HG02884 (cell line): ENCODE results near the gene CDKN2AIP.
"Not testable (repeated sequence)": the region's sequence is repeated elsewhere in the genome, so short reads cannot be mapped to it uniquely, and the experiment has no call there.

Experiments
- ATAC-seq: cut with Tn5 transposase; IDR thresholded peaks from one replicate; pipeline ENCODE4 v1.9.1; 2021; ENCODE audit warnings: mild to moderate bottlenecking, moderate library complexity; ENCODE audit not compliant: unreplicated experiment

Gene CDKN2AIP

DNA sequence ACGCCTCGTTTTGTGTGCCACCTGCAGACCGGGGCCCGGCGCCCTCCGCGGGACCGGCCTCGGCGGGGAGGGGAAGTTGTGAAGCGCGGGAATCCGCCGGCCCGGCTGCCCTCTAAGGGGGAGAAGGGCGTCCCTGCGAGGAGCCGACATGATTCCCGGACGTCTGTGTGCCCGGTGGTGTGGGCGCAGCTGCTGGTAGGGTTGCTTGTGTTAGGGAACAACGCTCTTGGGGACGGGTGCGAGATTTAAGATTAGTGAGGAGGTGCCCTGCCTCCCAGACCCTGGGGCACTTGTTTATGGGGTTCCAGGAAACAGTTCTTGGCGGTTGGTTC, 627 bp downstream of the CDKN2AIP start:
- ATAC-seq: peak; percentile 19

DNA sequence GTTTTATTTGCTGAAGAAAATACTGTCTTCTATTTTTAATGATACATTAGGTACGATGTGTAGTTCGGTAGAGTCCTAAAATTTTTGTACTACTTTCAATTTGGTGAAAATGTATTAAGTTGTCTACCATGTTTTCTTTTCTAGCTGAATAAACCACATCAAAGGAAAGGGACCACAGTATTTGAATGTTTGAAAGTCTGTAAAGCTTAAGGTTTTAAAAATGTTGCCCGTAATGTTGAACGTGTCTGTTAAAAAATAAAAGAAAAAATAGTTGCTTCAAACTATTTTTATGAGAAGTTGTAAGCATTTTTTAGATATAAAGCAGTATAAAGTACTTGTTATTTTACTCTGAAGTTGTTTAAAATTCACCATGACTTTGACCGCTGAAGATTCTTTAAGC, 3.2 kb downstream of the CDKN2AIP start:
- no peak for ATAC-seq

DNA sequence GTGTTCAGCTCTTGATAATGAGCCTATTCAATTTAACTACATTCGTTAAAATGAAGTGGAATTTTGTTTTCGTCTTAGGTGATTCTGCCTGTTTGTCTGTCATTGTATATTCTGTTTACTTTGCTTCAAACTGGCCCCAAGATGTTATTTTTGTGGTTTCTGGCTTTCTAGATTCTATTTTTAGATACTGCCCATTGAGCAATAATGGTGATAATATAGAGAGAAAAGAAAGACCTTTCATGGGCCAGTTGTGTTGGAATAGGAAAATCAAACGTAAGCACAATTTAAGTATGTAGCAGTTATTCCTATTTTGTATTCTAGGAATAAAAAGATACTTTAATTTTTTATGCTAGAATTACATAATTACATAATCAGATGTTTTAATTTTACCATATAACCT, 4.0 kb downstream of the CDKN2AIP start:
- ATAC-seq: no peak

DNA sequence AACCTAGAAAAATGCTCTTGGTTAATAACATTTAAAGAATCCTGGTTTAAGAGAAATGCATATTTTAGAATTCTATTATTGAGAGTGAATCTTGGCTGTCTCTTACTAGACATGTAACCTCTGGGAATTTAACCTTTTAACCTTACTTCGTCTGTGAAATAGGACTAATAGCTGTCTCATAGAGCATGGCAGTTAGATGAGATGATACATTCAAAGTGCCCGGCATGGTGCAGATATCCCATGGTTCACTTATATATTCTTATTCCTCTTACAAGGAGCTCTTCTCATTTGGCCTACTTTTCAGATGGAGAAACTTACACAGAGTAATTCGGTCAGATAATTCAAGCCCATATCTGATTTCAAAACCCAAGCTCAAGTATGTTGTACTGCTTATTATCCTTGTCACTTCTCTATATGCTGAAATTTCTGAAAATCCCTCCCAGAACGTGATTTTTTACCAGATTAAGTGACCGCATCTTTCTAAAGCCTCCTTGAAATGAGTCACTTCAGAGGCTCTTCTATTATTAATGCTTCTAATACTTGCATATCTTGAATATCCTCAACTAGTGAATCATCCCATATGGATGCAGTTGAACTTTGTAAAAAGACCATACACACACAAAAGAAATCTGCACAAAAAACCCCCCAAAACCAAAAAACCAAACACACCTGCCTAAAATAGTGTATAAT, 4.9 kb downstream of the CDKN2AIP start:
- no peak for ATAC-seq

DNA sequence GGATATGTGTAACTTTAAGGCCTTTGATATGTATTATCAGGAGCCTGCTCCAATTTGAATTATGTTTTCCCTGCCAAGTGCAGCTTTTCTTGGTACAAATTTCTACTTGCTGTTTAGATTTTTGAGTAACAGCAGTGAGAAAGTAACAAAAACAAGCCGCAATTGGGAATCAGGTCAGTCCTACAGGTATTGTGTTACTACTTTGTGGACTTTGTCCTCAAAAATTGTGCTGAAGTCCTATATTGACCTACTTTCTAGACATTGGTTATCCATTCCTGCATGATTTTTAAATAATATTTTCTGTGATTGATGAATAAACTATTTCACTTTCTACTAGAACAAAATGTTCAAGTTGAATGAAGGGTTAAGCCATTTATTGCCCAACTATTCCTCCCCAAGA, 5.7 kb downstream of the CDKN2AIP start:
- no peak for ATAC-seq

- no peak for ATAC-seq
These were observed 11.2 kb downstream of the CDKN2AIP start for GRCh38 chr4:183455431-183456195.

- ATAC-seq: no peak
These were observed 13.6 kb downstream of the CDKN2AIP start for GRCh38 chr4:183458005-183458404.

- not testable (repeated sequence) for ATAC-seq
These were observed 19.6 kb downstream of the CDKN2AIP start for GRCh38 chr4:183463903-183464619.

GRCh38 chr4:183465879-183466278, 21.4 kb downstream of the CDKN2AIP start:
- ATAC-seq: not testable (repeated sequence)

DNA sequence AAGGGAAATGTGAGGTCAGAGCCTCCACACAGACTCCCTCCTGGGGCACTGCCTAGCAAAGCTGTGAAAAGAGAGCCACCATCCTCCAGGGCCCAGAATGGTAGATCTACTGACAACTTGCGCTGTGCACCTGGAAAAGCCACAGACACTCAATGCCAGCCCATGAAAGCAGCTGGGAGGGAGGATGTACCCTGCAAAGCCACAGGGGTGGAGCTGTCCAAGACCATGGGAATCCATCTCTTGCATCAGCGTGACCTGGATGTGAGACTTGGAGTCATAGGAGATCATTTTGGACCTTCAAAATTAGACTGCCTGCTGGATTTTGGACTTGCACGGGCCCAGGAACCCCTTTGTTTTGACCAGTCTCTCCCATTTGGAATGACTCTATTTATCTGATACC, 22.8 kb downstream of the CDKN2AIP start:
- ATAC-seq: no peak

- no peak for ATAC-seq
These were observed 24.0 kb downstream of the CDKN2AIP start for GRCh38 chr4:183468210-183469095.

DNA sequence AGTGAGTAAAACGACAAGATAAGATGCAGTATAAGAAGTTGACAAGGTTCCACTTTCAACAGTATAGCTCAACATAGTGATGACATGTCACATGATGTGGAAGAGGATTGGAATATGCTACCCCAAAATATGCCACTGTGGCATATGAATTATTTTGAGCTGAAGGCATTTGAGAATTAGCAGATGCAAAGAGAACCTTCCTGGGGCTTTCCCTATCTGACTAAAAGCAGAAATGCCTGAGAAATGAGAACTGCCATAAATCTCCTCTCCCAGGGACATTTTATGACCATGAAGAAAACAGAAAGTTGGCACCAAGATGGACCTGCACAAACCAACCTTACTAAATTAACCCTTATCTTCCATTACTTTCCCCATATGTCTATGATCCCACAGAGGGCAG, 24.8 kb downstream of the CDKN2AIP start:
- ATAC-seq: no peak

- no peak for ATAC-seq
These were observed 25.5 kb downstream of the CDKN2AIP start for GRCh38 chr4:183469936-183470335.

DNA sequence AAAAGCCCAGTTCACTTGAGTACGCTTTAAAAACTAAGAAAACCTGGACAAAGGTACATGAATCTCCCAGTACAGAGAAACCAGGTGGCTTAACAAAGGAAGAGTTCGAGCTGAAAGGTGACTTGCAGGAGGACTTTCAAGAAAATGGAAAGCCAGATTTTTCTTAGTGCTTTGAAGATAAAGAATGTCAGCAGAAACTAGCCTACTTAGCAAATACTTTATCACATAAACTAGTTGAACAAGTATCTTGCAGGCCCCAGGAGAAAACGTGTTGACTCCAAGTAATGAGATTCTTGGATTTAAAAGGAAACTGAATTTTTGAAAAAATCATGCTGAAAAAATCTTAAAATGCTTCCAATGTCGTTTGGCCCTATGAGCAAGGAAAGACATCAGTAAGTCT, 26.4 kb downstream of the CDKN2AIP start:
- ATAC-seq: no peak

DNA sequence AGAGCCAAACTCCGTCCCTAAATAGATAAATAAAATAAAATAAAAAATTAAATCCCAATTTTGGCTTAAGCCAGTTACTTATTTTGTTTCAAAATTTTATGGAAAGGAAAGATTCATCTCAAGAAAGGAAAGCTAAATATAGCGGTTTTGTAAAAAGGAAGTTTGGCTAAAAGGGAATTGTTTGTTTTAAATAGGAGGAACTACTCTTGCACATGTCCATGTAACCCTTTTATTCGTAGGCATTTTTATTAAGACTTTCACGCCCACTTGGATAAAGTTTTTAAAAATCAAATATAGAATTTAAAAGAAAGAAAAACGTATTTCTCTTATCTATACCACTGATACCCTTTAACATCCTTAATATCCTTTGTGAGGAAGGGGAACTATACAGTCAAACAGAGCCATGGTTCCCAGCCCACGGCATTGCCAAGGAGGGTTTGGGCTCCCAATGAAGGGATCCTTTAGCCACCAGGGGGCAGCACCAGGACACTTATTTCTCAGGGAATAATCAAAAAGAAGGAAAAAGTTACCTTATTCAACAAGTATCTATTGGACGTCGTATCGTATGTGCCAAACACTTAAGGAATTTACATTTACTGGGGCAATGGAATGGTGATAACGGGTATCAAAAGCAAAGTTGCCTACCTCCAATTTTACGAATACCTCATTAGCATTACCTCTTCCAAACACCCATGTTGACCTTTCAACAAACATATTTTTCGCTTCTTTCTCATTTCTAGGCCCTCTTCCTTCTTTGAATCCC, 27.7 kb downstream of the CDKN2AIP start:
- peak; percentile 79 for ATAC-seq

DNA sequence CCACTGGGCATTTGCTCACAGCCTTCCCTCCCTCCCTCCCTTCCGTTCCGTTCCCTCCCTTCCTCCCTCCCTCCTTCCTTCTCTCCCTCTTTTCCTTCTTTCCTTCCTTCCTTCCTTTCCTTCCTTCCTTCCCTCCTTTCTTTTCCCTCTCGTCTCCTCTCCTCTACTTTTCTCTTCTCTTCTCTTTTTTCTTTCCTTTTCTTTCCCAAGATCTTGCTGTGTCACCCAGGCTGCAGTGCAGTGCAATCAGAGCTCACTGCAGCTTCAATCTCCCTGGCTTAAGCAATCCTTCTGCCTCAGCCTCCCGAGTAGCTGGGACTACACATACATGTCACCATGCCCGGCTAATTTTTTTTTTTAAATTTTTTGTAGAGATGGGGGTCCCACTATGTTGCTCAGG, 33.7 kb downstream of the CDKN2AIP start:
- no peak for ATAC-seq

GRCh38 chr4:183478926-183479325, 34.5 kb downstream of the CDKN2AIP start:
- no peak for ATAC-seq

GRCh38 chr4:183482515-183483095, 38.2 kb downstream of the CDKN2AIP start:
- not testable (repeated sequence) for ATAC-seq

DNA sequence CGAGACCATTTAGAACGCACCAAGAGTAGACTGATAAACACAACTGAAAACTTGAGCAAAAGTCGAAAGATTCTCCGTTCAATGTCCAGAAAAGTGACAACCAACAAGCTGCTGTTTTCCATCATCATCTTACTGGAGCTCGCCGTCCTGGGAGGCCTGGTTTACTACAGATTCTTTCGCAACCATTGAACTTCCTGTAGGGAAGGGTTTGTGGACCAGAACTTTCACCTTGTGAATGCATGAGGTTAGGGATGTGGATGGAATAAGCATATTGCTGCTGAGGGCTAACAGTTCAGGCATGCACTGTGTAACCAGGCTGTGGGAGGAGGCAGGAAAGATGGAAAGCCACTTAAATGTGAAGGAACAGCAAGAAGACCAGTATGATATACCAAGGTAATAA, 39.6 kb downstream of the CDKN2AIP start:
- ATAC-seq: no peak
